Adrenal gland (tissue), 5 donors: ENCODE results near the gene IGDCC3.

ENCODE experiments used
- CTCF ChIP-seq, 6 experiments: fragments of 450-650 bp in 4 of 6; fragments of 200-600 bp in 2 of 6; sonication (generic) in 1 of 6; IDR thresholded peaks; 1 replicate in 5 of 6; 2 replicates in 1 of 6; pipeline versions ENCODE4 v1.5.1 to v1.8.0; 2016 to 2021; ENCODE audit warnings: antibody characterized with exemption in 6 of 6, mild to moderate bottlenecking in 2 of 6, moderate library complexity in 1 of 6
- POLR2A ChIP-seq, 2 donors: fragments of 450-650 bp; IDR thresholded peaks; one replicate each; pipeline ENCODE4 v1.6.1; 2017; ENCODE audit warnings: antibody characterized with exemption in 2 of 2, mild to moderate bottlenecking in 2 of 2, moderate library complexity in 1 of 2
- donor health status: DM: no; HTN: no; CAD: no.

GRCh38 chr15:65285291-65286068, 92.3 kb downstream of the IGDCC3 start:
- TF ChIP-seq CTCF (IDR thresholded peaks at IDR 0.05) (no peak), POLR2A (IDR thresholded peaks at IDR 0.05) (no peak)
